ENCODE measurements around the gene SUMF2. TPM values are rescaled to one million over a fixed set of nuclear protein-coding genes. Genes with fewer than 3 reads are reported as not detected.

Gene SUMF2
- total and polyA plus RNA-seq, 2 of the 13 experiments (the other 11 are each of a cell fraction or from before 2014, with no cell fraction given), result 48.9 to 54.4 TPM

DNA sequence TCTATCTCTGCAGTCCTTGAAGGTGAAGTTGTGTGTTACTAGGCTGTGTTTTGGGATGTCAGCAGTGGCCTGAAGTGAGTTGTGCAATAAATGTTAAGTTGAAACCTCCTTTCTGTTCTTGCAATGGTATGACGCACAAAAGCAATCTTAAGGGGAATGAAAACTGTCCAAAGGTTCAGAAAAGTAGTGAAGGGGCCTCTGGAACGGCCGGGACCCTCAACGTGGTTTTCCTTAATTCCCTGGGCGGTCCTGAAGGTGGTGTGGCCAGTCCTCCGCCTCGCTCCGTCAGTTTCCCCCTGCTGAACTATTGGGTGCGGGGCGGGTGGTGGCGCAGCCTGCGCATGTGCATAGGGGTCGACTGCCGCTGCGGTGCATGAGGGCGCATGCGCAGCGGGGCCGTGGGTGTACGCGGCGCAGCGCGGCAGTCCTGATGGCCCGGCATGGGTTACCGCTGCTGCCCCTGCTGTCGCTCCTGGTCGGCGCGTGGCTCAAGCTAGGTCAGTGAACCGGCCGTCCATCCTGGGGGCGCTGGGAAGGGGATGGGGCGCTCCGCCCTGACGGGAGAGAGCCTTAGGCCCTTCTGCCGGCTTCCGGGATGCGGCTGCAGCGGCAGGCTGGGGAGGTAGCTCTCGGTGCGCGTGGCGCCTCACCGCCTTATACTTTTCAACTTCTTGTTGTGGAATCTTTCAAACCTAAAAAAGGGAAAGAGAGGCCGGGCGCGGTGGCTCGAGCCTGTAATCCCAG lies at the start of gene SUMF2 (continued):
- TF ChIP-seq, protein P1, sequence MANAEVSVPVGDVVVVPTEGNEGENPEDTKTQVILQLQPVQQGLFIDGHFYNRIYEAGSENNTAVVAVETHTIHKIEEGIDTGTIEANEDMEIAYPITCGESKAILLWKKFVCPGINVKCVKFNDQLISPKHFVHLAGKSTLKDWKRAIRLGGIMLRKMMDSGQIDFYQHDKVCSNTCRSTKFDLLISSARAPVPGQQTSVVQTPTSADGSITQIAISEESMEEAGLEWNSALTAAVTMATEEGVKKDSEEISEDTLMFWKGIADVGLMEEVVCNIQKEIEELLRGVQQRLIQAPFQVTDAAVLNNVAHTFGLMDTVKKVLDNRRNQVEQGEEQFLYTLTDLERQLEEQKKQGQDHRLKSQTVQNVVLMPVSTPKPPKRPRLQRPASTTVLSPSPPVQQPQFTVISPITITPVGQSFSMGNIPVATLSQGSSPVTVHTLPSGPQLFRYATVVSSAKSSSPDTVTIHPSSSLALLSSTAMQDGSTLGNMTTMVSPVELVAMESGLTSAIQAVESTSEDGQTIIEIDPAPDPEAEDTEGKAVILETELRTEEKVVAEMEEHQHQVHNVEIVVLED (CRISPR knock-in tag; IDR thresholded peaks at IDR 0.05; ENCODE audit: borderline replicate concordance), result peak; percentile 80
- TF ChIP-seq AGO1 (IDR thresholded peaks at IDR 0.05; ENCODE audit: low read depth, low read length, poor library complexity, severe bottlenecking), result peak; percentile 96
- TF ChIP-seq ZNF33B (CRISPR knock-in tag; IDR thresholded peaks at IDR 0.05), result no peak
- 0 out of 2 replicates have a peak, but pooled peaks have one; percentile 64 for TF ChIP-seq ZC3H4 (CRISPR knock-in tag; IDR thresholded peaks at IDR 0.05; ENCODE audit: borderline replicate concordance)
- TF ChIP-seq NFATC3 (CRISPR knock-in tag; IDR thresholded peaks at IDR 0.05), result no peak
- TF ChIP-seq ZFX (CRISPR knock-in tag; IDR thresholded peaks at IDR 0.05; ENCODE audit: low read depth), result peak; percentile 83
- no peak; the same call in 1 of the 2 replicates for TF ChIP-seq SSRP1 (CRISPR knock-in tag; IDR thresholded peaks at IDR 0.05)
- TF ChIP-seq KDM6A (CRISPR knock-in tag; IDR thresholded peaks at IDR 0.05; ENCODE audit: low read depth), result no peak
- peak; percentile 46; the same call in 1 of the 2 replicates for TF ChIP-seq ZNF782 (CRISPR knock-in tag; IDR thresholded peaks at IDR 0.05; ENCODE audit: borderline replicate concordance)
- no peak for TF ChIP-seq NCOA1 (CRISPR knock-in tag; IDR thresholded peaks at IDR 0.05)
- 0 out of 2 replicates have a peak, but pooled peaks have one; percentile 41 for TF ChIP-seq SNAI1 (CRISPR knock-in tag; IDR thresholded peaks at IDR 0.05; ENCODE audit: borderline replicate concordance)
- no peak for TF ChIP-seq ZNF101 (CRISPR knock-in tag; IDR thresholded peaks at IDR 0.05; ENCODE audit: borderline replicate concordance, low read depth)
- TF ChIP-seq RBM39 (IDR thresholded peaks at IDR 0.05; ENCODE audit: low read depth, low read length, poor library complexity, severe bottlenecking), result peak; percentile 33
- no peak for TF ChIP-seq SETDB1 (CRISPR knock-in tag; IDR thresholded peaks at IDR 0.05; ENCODE audit: borderline replicate concordance)
- TF ChIP-seq, protein P2, sequence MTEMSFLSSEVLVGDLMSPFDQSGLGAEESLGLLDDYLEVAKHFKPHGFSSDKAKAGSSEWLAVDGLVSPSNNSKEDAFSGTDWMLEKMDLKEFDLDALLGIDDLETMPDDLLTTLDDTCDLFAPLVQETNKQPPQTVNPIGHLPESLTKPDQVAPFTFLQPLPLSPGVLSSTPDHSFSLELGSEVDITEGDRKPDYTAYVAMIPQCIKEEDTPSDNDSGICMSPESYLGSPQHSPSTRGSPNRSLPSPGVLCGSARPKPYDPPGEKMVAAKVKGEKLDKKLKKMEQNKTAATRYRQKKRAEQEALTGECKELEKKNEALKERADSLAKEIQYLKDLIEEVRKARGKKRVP (CRISPR knock-in tag; IDR thresholded peaks at IDR 0.05), result peak in 1 of 2 experiments; percentile 19; a peak in 1 of 4 replicates
- TF ChIP-seq CENPT (CRISPR knock-in tag; IDR thresholded peaks at IDR 0.05; ENCODE audit: low read depth), result peak; percentile 80; the same call in 1 of the 2 replicates
- TF ChIP-seq, protein P3, sequence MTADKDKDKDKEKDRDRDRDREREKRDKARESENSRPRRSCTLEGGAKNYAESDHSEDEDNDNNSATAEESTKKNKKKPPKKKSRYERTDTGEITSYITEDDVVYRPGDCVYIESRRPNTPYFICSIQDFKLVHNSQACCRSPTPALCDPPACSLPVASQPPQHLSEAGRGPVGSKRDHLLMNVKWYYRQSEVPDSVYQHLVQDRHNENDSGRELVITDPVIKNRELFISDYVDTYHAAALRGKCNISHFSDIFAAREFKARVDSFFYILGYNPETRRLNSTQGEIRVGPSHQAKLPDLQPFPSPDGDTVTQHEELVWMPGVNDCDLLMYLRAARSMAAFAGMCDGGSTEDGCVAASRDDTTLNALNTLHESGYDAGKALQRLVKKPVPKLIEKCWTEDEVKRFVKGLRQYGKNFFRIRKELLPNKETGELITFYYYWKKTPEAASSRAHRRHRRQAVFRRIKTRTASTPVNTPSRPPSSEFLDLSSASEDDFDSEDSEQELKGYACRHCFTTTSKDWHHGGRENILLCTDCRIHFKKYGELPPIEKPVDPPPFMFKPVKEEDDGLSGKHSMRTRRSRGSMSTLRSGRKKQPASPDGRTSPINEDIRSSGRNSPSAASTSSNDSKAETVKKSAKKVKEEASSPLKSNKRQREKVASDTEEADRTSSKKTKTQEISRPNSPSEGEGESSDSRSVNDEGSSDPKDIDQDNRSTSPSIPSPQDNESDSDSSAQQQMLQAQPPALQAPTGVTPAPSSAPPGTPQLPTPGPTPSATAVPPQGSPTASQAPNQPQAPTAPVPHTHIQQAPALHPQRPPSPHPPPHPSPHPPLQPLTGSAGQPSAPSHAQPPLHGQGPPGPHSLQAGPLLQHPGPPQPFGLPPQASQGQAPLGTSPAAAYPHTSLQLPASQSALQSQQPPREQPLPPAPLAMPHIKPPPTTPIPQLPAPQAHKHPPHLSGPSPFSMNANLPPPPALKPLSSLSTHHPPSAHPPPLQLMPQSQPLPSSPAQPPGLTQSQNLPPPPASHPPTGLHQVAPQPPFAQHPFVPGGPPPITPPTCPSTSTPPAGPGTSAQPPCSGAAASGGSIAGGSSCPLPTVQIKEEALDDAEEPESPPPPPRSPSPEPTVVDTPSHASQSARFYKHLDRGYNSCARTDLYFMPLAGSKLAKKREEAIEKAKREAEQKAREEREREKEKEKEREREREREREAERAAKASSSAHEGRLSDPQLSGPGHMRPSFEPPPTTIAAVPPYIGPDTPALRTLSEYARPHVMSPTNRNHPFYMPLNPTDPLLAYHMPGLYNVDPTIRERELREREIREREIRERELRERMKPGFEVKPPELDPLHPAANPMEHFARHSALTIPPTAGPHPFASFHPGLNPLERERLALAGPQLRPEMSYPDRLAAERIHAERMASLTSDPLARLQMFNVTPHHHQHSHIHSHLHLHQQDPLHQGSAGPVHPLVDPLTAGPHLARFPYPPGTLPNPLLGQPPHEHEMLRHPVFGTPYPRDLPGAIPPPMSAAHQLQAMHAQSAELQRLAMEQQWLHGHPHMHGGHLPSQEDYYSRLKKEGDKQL (CRISPR knock-in tag; IDR thresholded peaks at IDR 0.05; ENCODE audit: low read depth), result no peak
- TF ChIP-seq HES4 (CRISPR knock-in tag; IDR thresholded peaks at IDR 0.05; ENCODE audit: borderline replicate concordance), result peak; percentile 88; the same call in 1 of the 2 replicates
- TF ChIP-seq STAT5B (CRISPR knock-in tag; IDR thresholded peaks at IDR 0.05), result no peak
- TF ChIP-seq FOXC1 (CRISPR knock-in tag; IDR thresholded peaks at IDR 0.05; ENCODE audit: borderline replicate concordance), result peak; percentile 85; the same call in 1 of the 2 replicates

Measured in HepG2 (cell line).